ENCODE results near the gene CERKL. TPM values are rescaled to one million over a fixed set of nuclear protein-coding genes. Genes with fewer than 3 reads are reported as not detected.
A peak's percentile ranks its signal among the peaks of the same experiment; 100 is the strongest.

CERKL gene
- total RNA-seq, 8 experiments from 2014 or later: 0.38 to 8.3 (median 2.8) TPM

DNA sequence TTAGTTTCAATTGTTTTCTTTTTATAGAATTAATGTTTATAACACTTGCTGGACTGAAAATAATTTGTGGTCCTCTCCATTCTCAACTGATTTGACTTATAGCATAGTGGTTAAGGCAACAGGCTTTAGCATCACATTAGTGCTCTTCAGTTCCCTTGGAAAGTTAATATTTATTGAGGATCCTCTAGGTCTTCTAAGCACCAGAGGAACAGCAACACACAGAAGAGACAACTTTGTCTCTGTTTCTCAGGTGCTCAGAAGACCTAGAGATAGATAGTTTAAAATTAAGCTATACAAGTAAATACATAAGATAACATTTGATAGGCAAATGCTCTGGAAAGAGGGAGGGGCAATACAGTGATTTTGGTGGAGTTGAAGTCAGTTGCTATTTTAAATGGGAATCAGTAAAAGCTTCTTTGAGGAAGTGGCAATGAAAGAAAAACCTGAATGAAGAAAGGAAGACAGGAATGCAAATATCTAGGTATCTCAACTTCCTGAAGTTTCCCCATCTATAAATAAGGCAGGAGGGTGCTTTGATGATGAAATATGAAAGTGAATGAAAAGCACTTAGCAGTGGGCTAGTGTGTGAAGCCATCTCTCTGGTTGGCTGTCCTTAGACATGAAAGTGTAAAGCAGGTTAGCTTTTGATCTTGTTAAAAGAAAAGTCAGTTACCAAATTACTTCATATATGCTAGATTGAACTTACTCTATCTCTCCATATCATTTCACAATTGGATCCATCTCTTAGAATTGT is 15.5 kb upstream of the CERKL start:
- in situ Hi-C loops (cut with MboI; ENCODE audit: low pct_unique_long_range_greater_than_20kb in 2 of 9, low sequenced_read_pairs in 9 of 9, unreplicated experiment in 9 of 9): no loop called here
- H3K27ac ChIP-seq: no peak overlapping the region
- H3K4me3 ChIP-seq: no peak overlapping the region
- H3K4me1 ChIP-seq (replicated peaks in 1 of 2): peaks cover 0 to 19% of the 10 kb centered on the region in 2 donors
- no peak for ATAC-seq (replicated peaks in 6 of 8)

DNA sequence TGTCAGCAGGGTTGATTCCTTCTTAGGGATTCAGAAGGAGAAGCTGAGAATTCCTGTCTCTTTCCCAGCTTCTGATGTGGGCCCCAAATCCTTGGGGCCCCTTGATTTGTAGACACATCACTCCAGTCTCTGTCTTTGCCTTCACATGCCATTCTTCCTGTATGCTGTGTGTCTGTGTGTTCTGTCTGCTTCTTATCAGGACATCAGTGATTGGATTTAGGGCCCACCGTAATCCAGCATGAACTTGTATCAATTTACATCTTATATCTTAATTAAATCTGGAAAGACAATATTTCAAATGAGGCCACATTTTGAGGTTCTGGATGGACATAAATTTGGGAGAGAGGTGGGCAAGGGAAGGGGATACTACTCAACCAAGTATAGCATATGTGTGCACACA is 13.7 kb upstream of the CERKL start:
- no peak overlapping the region for H3K4me3 ChIP-seq
- H3K4me1 ChIP-seq (replicated peaks in 1 of 2): peaks cover 0 to 19% of the 10 kb centered on the region in 2 donors
- in situ Hi-C loops (cut with MboI; ENCODE audit: low pct_unique_long_range_greater_than_20kb in 2 of 9, low sequenced_read_pairs in 9 of 9, unreplicated experiment in 9 of 9): no loop called here
- no peak for ATAC-seq (replicated peaks in 6 of 8)
- 100% methylated on average over 1 of the region's 1 CpG; no CpG with 5 or more reads in 8 of the 10 experiments for WGBS, 10 experiments
- H3K27ac ChIP-seq: no peak overlapping the region

DNA sequence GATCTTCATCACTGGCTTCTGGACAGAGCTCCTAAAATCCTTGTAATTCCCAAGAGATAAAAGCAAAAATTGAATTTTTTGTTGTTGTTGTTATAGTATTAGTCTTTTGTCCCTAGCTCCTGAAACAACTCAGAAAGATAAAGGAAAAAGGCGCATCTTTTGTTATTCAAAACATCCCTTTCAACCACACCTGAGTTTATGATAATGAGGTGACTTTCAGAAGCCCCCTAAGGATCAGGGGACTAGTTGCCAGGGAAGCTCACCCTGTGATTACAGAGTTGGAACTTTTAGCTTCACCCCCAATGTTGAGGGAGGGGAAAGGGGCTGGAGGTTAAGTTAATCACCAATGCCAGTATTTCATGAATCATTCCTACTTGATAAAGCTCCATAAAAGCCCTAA is 10.3 kb upstream of the CERKL start:
- in situ Hi-C loops (cut with MboI; ENCODE audit: low pct_unique_long_range_greater_than_20kb in 2 of 9, low sequenced_read_pairs in 9 of 9, unreplicated experiment in 9 of 9): no loop called here
- Histone ChIP-seq H3K4me1 (replicated peaks in 1 of 2) (no peaks in the 10 kb centered on the region), H3K4me3 (no peak overlapping the region), H3K27ac (no peak overlapping the region)
- WGBS, 10 experiments: 0 to 100% (median 56%) methylated on average over 1 of the region's 1 CpG; no CpG with 5 or more reads in 3 of the 10 experiments
- ATAC-seq (replicated peaks in 6 of 8): no peak

DNA sequence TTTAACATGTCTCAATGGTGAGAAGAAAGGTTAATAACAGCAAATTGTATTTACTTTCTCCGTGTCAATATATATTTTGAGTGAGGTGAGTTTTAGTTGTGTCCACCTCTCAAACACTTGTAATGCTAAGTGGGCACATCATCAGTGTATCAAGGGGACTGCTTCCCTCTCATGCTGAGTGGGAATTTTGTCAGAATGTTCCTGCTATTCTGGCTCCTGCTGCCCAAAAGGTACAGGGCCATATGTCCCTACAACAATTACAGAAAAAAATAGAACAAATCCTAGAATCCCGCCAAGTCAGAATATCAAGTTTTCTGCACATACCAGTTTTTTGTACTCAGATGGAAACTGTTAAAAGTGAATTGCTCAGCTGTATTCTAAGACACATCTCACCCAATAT is 5.4 kb upstream of the CERKL start:
- Histone ChIP-seq H3K4me1 (replicated peaks in 1 of 2) (peaks cover 0 to 4% of the 10 kb centered on the region in 2 donors), H3K4me3 (no peak overlapping the region), H3K27ac (no peak overlapping the region)
- ATAC-seq (replicated peaks in 6 of 8): no peak
- in situ Hi-C loops (cut with MboI; ENCODE audit: low pct_unique_long_range_greater_than_20kb in 2 of 9, low sequenced_read_pairs in 9 of 9, unreplicated experiment in 9 of 9): no loop called here
- WGBS, 10 experiments: 32 to 100% (median 86%) methylated on average over 1 to 2 of the region's 2 CpGs; no CpG with 5 or more reads in 1 of the 10 experiments

DNA sequence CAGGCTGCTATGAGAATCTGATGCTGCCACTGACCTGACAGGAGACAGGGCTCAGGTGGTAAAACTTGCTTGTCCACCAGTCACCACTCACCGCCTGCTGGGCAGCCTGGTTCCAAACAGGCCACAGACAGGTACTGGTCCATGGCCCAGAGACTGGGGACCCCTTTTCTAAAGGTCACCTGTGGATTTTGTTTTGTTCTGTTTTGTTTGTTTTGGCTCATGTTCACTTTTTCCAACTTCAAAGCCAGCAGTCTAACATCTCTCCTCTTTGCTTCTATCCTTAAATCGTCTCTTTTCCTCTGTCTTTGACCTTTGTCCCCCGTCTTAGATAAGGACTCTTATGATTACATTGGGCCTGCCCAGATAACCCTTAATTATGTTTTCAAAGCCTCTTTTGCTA is 3.3 kb upstream of the CERKL start:
- Histone ChIP-seq H3K4me3 (no peak overlapping the region), H3K27ac (no peak overlapping the region), H3K4me1 (replicated peaks in 1 of 2) (peaks cover 0 to 4% of the 10 kb centered on the region in 2 donors)
- ATAC-seq (replicated peaks in 6 of 8): no peak
- in situ Hi-C loops (cut with MboI; ENCODE audit: low pct_unique_long_range_greater_than_20kb in 2 of 9, low sequenced_read_pairs in 9 of 9, unreplicated experiment in 9 of 9): no loop called here
- WGBS, 10 experiments: 0 to 100% (median 58%) methylated on average over 1 to 3 of the region's 3 CpGs; no CpG with 5 or more reads in 3 of the 10 experiments

DNA sequence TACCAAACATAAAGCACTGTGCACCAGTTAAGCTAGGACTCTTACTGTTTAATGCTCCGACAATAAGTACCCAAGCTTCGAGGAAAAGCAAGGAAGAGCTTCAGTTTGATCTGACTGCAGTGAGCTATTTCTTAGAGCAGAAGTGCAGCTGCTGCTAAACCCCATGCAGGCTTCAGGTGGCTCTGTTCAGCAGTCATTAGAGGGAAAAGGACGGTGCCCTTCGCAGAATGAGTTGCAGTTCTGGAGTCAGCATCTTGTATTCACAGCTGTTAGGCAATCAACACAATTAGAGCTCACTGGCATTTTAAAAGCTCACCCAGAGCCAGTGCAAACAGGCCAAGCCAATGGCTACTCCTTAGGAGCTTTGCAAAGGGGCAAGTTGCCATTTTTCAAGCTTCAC is 1.5 kb upstream of the CERKL start:
- H3K4me1 ChIP-seq (replicated peaks in 1 of 2): peaks cover 0 to 4% of the 10 kb centered on the region in 2 donors
- 0 to 56% (median 23%) methylated on average over 1 to 4 of the region's 4 CpGs; no CpG with 5 or more reads in 3 of the 10 experiments for WGBS, 10 experiments
- in situ Hi-C loops (cut with MboI; ENCODE audit: low pct_unique_long_range_greater_than_20kb in 2 of 9, low sequenced_read_pairs in 9 of 9, unreplicated experiment in 9 of 9): no loop called here
- peak in 5 of 8 experiments; percentile 41 to 61 (median 54) for ATAC-seq (replicated peaks in 6 of 8)
- H3K27ac ChIP-seq: no peak overlapping the region
- H3K4me3 ChIP-seq: no peak overlapping the region

DNA sequence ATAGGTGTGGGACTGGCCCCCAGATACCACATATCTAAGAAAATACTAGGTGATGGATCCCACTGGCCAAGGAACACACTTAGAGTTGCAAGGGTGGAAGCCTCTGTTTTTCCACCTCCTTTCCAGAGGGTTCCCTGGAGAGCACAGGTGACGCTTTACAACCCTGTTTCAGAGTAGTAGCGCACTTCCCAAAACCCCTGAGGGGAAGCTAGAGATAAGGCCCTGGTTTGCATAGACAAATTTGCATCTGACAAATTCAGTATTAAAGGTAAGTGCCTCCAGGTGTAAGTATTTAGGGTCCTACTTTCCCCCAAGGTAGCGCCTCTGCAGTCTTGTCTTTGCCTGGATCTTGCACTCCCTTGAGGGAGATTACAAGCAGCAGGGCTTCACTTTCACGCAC is 474 bp upstream of the CERKL start:
- no peak overlapping the region for H3K27ac ChIP-seq
- peak overlapping the region in 1 of 5 donors; percentile 56 for H3K4me3 ChIP-seq
- ATAC-seq (replicated peaks in 6 of 8): peak in 1 of 8 experiments; percentile 2
- WGBS, 10 experiments: 33 to 100% (median 92%) methylated on average over 1 to 4 of the region's 4 CpGs; no CpG with 5 or more reads in 3 of the 10 experiments
- in situ Hi-C loops (cut with MboI; ENCODE audit: low pct_unique_long_range_greater_than_20kb in 2 of 9, low sequenced_read_pairs in 9 of 9, unreplicated experiment in 9 of 9): no loop called here
- peaks cover 0 to 4% of the 10 kb centered on the region in 2 donors for H3K4me1 ChIP-seq (replicated peaks in 1 of 2)

DNA sequence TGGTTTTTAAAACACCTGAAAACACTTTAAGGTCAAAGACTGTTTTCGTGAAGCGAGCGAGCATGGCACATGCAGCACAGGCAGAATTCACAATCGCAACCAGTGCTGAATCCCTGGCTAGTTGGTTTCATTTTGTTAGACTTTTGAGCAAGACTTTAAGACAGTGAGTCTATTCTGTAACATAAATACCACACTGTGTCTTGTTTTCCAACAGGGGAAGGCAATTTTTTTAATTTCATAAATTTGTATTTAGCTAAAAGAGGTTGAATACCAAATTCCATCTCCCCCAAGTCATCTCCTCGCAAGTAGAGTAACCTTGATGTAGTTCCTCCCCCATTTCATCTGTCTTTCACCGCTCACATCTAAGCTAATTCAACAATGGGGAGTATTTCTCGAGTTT is 1.4 kb downstream of the CERKL start:
- H3K27ac ChIP-seq: no peak overlapping the region
- in situ Hi-C loops (cut with MboI; ENCODE audit: low pct_unique_long_range_greater_than_20kb in 2 of 9, low sequenced_read_pairs in 9 of 9, unreplicated experiment in 9 of 9): no loop called here

DNA sequence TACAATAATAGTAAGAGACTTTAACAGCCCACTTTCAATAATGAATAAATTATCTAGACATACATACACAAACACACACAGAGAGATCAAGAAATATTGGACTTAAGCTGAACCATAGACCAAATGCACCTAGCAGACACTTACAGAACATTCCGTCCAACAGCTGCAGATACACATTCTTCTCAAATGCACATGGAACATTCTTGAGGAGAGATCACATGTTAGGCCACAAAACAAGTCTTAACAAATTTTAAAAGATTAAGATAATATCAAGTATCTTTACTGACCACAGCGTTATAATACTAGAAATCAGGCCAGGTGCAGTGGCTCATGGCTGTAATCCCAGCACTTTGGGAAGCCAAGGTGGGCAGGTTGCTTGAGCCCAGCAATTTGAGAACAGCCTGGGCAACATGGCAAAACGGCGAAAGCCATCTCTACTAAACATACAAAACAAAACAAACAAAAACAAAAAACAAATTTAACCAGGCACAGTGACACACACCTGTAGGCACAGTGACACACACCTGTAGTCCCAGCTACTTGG is 7.4 kb downstream of the CERKL start:
- in situ Hi-C loops (cut with MboI; ENCODE audit: low pct_unique_long_range_greater_than_20kb in 2 of 9, low sequenced_read_pairs in 9 of 9, unreplicated experiment in 9 of 9): no loop called here
- Histone ChIP-seq H3K4me3 (no peak overlapping the region), H3K27ac (no peak overlapping the region), H3K4me1 (replicated peaks in 1 of 2) (no peaks in the 10 kb centered on the region)
- ATAC-seq (replicated peaks in 6 of 8): no peak
- WGBS, 10 experiments: 40 to 100% (median 82%) methylated on average over 1 to 4 of the region's 4 CpGs; no CpG with 5 or more reads in 2 of the 10 experiments

More for the DNA sequence above, 1.4 kb downstream of the CERKL start:
- peaks cover 0 to 4% of the 10 kb centered on the region in 2 donors for H3K4me1 ChIP-seq (replicated peaks in 1 of 2)
- no peak for ATAC-seq (replicated peaks in 6 of 8)
- no peak overlapping the region for H3K4me3 ChIP-seq
- 13 to 97% (median 75%) methylated on average over 3 to 7 of the region's 7 CpGs; no CpG with 5 or more reads in 1 of the 10 experiments for WGBS, 10 experiments

DNA sequence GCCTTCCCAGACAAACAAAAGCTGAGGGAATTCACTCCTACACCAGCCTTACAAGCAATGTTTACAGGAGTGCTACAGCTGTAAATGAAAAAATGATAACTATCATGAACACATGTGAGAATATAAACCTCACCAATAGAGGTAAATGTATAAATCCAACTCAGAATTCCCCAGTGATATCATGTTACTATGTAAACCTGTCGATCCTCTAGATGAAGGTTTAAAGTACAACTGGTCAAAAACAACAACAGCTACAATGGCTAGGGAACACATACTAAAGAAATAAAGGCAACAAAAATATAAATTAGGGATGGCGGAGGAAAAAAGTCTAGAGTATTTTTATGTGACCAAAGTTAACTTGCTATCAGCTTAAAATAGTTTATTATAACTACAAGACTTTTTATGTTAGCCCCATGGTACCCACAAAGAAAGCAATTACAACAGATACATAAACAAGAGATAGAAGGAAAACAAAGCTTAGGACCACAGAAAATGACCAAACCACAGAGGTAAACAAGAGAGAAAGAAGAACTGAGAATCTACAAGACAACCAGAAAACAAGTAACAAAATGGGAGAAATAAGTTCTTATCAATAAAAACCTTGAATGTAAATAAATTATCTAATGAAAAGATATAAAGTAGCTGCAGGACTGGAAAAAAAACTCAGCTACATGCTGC is 8.3 kb downstream of the CERKL start:
- H3K27ac ChIP-seq: no peak overlapping the region
- no peak for ATAC-seq (replicated peaks in 6 of 8)
- no peak overlapping the region for H3K4me3 ChIP-seq
- H3K4me1 ChIP-seq (replicated peaks in 1 of 2): no peaks in the 10 kb centered on the region
- in situ Hi-C loops (cut with MboI; ENCODE audit: low pct_unique_long_range_greater_than_20kb in 2 of 9, low sequenced_read_pairs in 9 of 9, unreplicated experiment in 9 of 9): no loop called here
- 39 to 100% (median 77%) methylated on average over 1 to 2 of the region's 2 CpGs for WGBS, 10 experiments

DNA sequence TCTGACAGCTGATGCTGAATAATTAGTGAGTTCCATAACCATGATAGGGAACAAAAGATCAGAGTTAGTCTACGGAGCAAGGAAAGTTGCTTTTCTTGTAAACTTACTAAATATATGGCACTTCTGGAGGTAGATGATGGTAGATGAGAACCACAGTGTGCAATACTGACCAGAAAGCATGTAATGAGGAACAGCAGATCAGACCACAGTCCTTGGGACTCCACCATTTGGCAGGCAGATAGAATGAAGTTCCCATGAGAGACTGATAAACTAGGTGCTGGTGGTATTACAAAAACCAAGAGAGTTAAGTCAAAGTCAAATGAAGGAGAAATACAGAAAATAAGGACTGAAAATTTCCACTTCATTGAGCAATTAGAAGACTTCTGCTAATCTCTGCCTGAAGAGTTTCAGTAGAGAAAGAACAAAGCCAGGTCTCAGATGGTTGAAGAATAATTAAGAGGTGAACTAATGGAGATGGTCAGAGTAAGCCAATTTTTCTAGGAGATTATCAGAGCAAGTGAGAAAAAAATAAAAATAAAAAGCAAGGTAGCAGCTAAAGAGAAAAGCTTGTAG is 10.4 kb downstream of the CERKL start:
- no peak for ATAC-seq (replicated peaks in 6 of 8)
- 29 to 100% (median 88%) methylated on average over 1 of the region's 1 CpG; no CpG with 5 or more reads in 2 of the 10 experiments for WGBS, 10 experiments
- H3K27ac ChIP-seq: no peak overlapping the region
- in situ Hi-C loops (cut with MboI; ENCODE audit: low pct_unique_long_range_greater_than_20kb in 2 of 9, low sequenced_read_pairs in 9 of 9, unreplicated experiment in 9 of 9): no loop called here
- no peak overlapping the region for H3K4me3 ChIP-seq
- peaks cover 0 to 7% of the 10 kb centered on the region in 2 donors for H3K4me1 ChIP-seq (replicated peaks in 1 of 2)

DNA sequence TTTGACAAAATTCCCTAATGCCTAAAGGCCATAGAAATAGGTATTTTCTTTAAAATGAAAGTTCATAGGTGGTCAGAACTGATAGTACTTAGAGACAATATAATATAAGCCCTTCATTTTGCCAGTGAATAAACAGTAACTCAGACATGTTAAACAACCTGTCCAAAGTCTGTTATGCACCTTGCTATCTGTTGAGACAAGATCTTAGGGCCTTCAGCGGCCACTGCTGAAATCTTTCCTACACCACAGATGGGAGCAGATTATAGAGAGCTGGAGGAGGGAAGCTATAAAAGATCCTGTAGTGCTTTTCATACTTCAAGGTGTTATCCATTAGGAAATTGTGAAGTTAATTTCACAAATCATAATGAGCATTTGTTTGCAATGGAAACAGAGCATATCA is 13.8 kb downstream of the CERKL start:
- no peak overlapping the region for H3K4me3 ChIP-seq
- ATAC-seq (replicated peaks in 6 of 8): no peak
- in situ Hi-C loops (cut with MboI; ENCODE audit: low pct_unique_long_range_greater_than_20kb in 2 of 9, low sequenced_read_pairs in 9 of 9, unreplicated experiment in 9 of 9): no loop called here
- H3K4me1 ChIP-seq (replicated peaks in 1 of 2): peaks cover 0 to 7% of the 10 kb centered on the region in 2 donors
- 0 to 100% (median 33%) methylated on average over 1 of the region's 1 CpG; no CpG with 5 or more reads in 4 of the 10 experiments for WGBS, 10 experiments
- no peak overlapping the region for H3K27ac ChIP-seq

DNA sequence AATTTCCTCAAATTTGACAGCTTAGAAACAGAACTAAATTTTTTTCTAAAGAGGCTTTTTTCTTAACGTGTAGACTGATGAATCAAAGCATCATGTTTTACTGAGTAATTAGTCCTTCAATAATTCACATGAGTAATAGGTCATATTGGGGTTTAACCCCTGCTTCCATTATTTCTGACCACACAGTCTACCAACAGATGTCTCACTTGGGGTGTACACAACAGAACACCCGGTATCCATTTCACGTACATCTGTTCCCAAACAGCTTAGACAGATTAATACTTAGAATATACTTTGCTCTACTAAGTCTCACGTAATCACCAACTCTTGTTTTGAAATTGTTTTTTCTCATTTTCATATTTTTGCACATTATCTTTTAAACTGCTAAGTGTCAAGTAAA is 14.8 kb downstream of the CERKL start:
- ATAC-seq (replicated peaks in 6 of 8): no peak
- Histone ChIP-seq H3K4me3 (no peak overlapping the region), H3K27ac (no peak overlapping the region), H3K4me1 (replicated peaks in 1 of 2) (peaks cover 0 to 7% of the 10 kb centered on the region in 2 donors)
- in situ Hi-C loops (cut with MboI; ENCODE audit: low pct_unique_long_range_greater_than_20kb in 2 of 9, low sequenced_read_pairs in 9 of 9, unreplicated experiment in 9 of 9): no loop called here
- 0 to 95% (median 77%) methylated on average over 1 to 4 of the region's 4 CpGs for WGBS, 10 experiments
